Thoracic aorta (tissue), 2 donors: Measurements from ENCODE around the gene P4HB. TPM values are rescaled to one million over a fixed set of nuclear protein-coding genes. Genes with fewer than 3 reads are reported as not detected.
A peak's percentile ranks its signal among the peaks of the same experiment; 100 is the strongest.

Source experiments
- ATAC-seq: fragments of 150-250 bp; one replicate; pipeline ENCODE4 v1.8.0; 2017; ENCODE audit warnings: low read depth; ENCODE audit not compliant: insufficient number of reproducible peaks, low FRiP score
- DNase-seq: peaks from one replicate; pipeline ENCODE4 v3.0.0-alpha.2; 2020; ENCODE audit warnings: low spot score
- H3K27ac ChIP-seq, 2 donors: fragments of 200-600 bp; sonication (generic); 1 replicate in 1 of 2; 2 replicates in 1 of 2; pipeline ENCODE4 v1.5.1; 2016; ENCODE audit warnings: mild to moderate bottlenecking in 2 of 2, moderate library complexity in 2 of 2
- H3K27me3 ChIP-seq: fragments of 200-600 bp; sonication (generic); replicated peaks from 2 replicates; pipeline ENCODE4 v1.6.0; 2016; ENCODE audit warnings: mild to moderate bottlenecking; ENCODE audit not compliant: insufficient read depth
- H3K36me3 ChIP-seq: fragments of 200-600 bp; sonication (generic); one replicate; pipeline ENCODE4 v1.5.1; 2016
- H3K4me1 ChIP-seq, 2 donors: fragments of 200-600 bp; sonication (generic); 1 replicate in 1 of 2; 2 replicates in 1 of 2; pipeline versions ENCODE4 v1.5.1 to v1.6.0; 2016; ENCODE audit warnings: low read depth in 2 of 2, mild to moderate bottlenecking in 1 of 2; ENCODE audit not compliant: control insufficient read depth in 1 of 2
- H3K4me3 ChIP-seq: fragments of 200-600 bp; sonication (generic); 2 replicates; pipeline ENCODE4 v1.5.1; 2016; ENCODE audit warnings: mild to moderate bottlenecking
- H3K9me3 ChIP-seq: fragments of 200-600 bp; sonication (generic); 2 replicates; pipeline ENCODE4 v1.5.1; 2016
- CTCF ChIP-seq: fragments of 200-600 bp; sonication (generic); IDR thresholded peaks from one replicate; pipeline ENCODE4 v1.5.1; 2019; ENCODE audit warnings: antibody characterized with exemption
- total RNA-seq, 2 donors: library from RNA; depleted of rRNA; stranded (reverse); fragments of >200 nt; gene quantifications; one replicate each; pipeline versions ENCODE4 v1.1.0 to v1.2.3, GENCODE V29; 2016

The P4HB gene
- total RNA-seq, 2 donors from 2014 or later: 515 to 655 TPM

GRCh38 chr17:81863833-81864768 lies 3.8 kb upstream of the P4HB start:
- H3K36me3 ChIP-seq: peaks cover 9% of the 10 kb centered on the region
- ATAC-seq (no peak), DNase-seq (no peak)
- no peaks in the 10 kb centered on the region for H3K9me3 ChIP-seq
- H3K4me3 ChIP-seq: no peak overlapping the region
- H3K27me3 ChIP-seq: no peaks in the 10 kb centered on the region
- H3K27ac ChIP-seq: no peak overlapping the region
- H3K4me1 ChIP-seq: peaks cover 15 to 36% of the 10 kb centered on the region in 2 donors
- TF ChIP-seq CTCF: no peak

- peaks cover 19 to 36% of the 10 kb centered on the region in 2 donors for H3K4me1 ChIP-seq
- ATAC-seq (no peak), DNase-seq (no peak)
- no peaks in the 10 kb centered on the region for H3K27me3 ChIP-seq
- TF ChIP-seq CTCF: no peak
- H3K9me3 ChIP-seq: no peaks in the 10 kb centered on the region
- H3K4me3 ChIP-seq: no peak overlapping the region
- peaks cover 5% of the 10 kb centered on the region for H3K36me3 ChIP-seq
- H3K27ac ChIP-seq: no peak overlapping the region
Measured at GRCh38 chr17:81863123-81863675, 2.9 kb upstream of the P4HB start.

GRCh38 chr17:81860756-81861568 lies 627 bp upstream of the P4HB start:
- TF ChIP-seq CTCF: no peak
- ATAC-seq: peak; percentile 98
- peaks cover 19 to 34% of the 10 kb centered on the region in 2 donors for H3K4me1 ChIP-seq
- peak overlapping the region; percentile 92 to 94 for H3K27ac ChIP-seq
- peak; percentile 94 for DNase-seq
- H3K27me3 ChIP-seq: no peaks in the 10 kb centered on the region
- no peaks in the 10 kb centered on the region for H3K36me3 ChIP-seq
- H3K4me3 ChIP-seq: peak overlapping the region; percentile 86
- no peaks in the 10 kb centered on the region for H3K9me3 ChIP-seq

GRCh38 chr17:81858967-81859905 lies 1.1 kb downstream of the P4HB start:
- Histone ChIP-seq H3K36me3 (peaks cover 11% of the 10 kb centered on the region), H3K9me3 (no peaks in the 10 kb centered on the region), H3K4me3 (peak overlapping the region; percentile 77), H3K4me1 (peaks cover 19 to 39% of the 10 kb centered on the region in 2 donors), H3K27me3 (no peaks in the 10 kb centered on the region), H3K27ac (peak overlapping the region; percentile 81 to 86)
- DNase-seq (no peak), ATAC-seq (no peak)
- TF ChIP-seq CTCF: no peak
